SK-N-MC (cell line): ENCODE measurements around the gene APMAP.

ENCODE experiments used
- DNase-seq: peaks from one replicate; pipeline ENCODE4 v3.0.0-alpha.2; 2011; ENCODE audit warnings: low read depth, low spot score
- H3K27ac ChIP-seq: fragments of 200-600 bp; sonication (generic); 2 replicates; pipeline ENCODE4 v1.5.1; 2016; ENCODE audit warnings: mixed run types
- H3K36me3 ChIP-seq: fragments of 200-600 bp; sonication (generic); 2 replicates; pipeline ENCODE4 v1.6.1; 2017; ENCODE audit warnings: antibody characterized with exemption, low read length, mixed read lengths; ENCODE audit not compliant: insufficient read depth
- H3K4me3 ChIP-seq: fragments of 200-600 bp; sonication (generic); 2 replicates; pipeline ENCODE4 v1.5.1; 2016
- H3K9ac ChIP-seq: fragments of 200-600 bp; sonication (generic); 2 replicates; pipeline ENCODE4 v1.8.0; 2017; ENCODE audit warnings: mixed run types, mixed read lengths; ENCODE audit not compliant: insufficient read length
- H3K9me3 ChIP-seq: fragments of 200-600 bp; sonication (generic); 2 replicates; pipeline ENCODE4 v1.6.1; 2017; ENCODE audit warnings: low read depth, mild to moderate bottlenecking, antibody characterized with exemption, low read length, moderate library complexity, mixed read lengths
- EZH2 ChIP-seq: fragments of 200-600 bp; sonication (generic); IDR thresholded peaks from one replicate; pipeline ENCODE4 v1.6.1; 2017; ENCODE audit warnings: antibody characterized with exemption
- FOXP2 ChIP-seq: optimal IDR thresholded peaks from 2 replicates; pipeline ENCODE3; 2011; ENCODE audit warnings: mild to moderate bottlenecking, moderate library complexity; ENCODE audit not compliant: insufficient read depth; ENCODE audit errors: extremely low read length, control extremely low read depth
- POLR2AphosphoS5 ChIP-seq: IDR thresholded peaks from 2 replicates; pipeline ENCODE4 v1.6.1; 2012; ENCODE audit warnings: mild to moderate bottlenecking, low read depth, low read length, borderline replicate concordance

APMAP gene

GRCh38 chr20:24964506-24964840, 28.1 kb downstream of the APMAP start:
- no peak overlapping the region for H3K9ac ChIP-seq
- no peak for DNase-seq
- H3K36me3 ChIP-seq: no peaks in the 10 kb centered on the region; the same call in 1 of the 2 replicates
- H3K9me3 ChIP-seq: no peaks in the 10 kb centered on the region
- H3K27ac ChIP-seq: no peak overlapping the region
- H3K4me3 ChIP-seq: no peak overlapping the region
- TF ChIP-seq POLR2AphosphoS5: no peak
- TF ChIP-seq EZH2: no peak
- no peak for TF ChIP-seq FOXP2

DNA sequence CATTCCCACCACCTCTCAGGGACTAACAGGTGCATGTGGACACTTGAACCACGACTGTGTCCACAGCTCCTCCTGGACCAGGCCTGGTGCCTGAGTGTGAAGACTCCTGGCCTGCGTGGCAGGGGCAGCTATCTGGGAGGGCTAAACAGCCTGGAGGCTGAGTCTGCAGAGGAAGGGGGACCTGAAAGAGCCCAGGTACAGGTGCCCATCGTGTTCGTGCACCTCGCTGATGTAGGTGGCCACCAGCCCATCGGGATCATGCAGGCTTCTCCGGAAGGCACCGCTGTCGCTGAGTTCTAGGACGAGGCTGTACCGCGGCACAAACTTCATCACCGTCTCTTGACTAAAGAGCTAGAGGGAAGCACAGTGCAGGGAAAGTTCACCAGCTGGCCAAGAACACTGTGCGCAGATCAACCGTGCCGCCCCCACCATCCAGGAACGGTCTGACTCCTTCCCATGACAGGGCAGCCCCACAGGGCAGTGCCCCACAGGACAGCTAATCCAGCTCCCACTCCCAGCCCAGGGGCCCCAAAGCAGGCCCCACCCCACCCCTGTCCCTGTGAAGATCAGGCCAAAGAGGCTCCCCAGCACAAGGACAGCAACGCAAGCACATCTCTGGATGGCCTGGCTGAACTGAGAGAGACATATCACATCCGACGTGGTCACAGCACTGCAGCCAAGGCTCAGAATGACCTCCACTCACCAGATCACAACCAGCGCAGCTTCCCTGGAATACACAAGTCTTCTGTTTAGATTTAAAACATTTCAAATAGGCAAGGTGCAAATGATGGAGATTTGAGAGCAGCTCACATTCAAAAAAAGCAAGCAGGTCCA, 28.7 kb downstream of the APMAP start:
- TF ChIP-seq EZH2 (no peak), POLR2AphosphoS5 (no peak), FOXP2 (no peak)
- Histone ChIP-seq H3K4me3 (no peak overlapping the region), H3K9me3 (no peaks in the 10 kb centered on the region), H3K36me3 (no peaks in the 10 kb centered on the region; the same call in 1 of the 2 replicates), H3K9ac (no peak overlapping the region), H3K27ac (no peak overlapping the region)
- no peak for DNase-seq

DNA sequence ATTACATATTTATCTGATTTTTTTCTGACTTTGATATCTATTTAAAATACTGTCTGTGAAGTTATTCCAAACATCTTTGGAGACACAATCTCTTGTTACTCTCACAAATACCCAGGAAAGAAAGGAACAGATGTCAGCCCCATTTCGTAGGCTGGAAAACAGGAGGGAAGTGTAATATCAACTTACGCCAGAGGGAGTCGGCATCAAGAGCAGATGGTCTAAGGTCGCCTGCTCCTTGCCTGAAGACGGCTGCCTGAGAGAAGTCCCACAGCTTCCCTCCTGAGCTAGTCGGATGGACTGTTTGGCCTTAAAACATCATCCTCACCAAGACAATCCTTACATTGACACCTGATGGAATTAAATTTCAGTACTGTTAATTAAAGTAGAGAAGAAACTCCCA, 30.0 kb downstream of the APMAP start:
- no peak overlapping the region for H3K9ac ChIP-seq
- H3K9me3 ChIP-seq: no peaks in the 10 kb centered on the region
- no peaks in the 10 kb centered on the region; the same call in 1 of the 2 replicates for H3K36me3 ChIP-seq
- DNase-seq: no peak
- TF ChIP-seq POLR2AphosphoS5 (no peak), FOXP2 (no peak), EZH2 (no peak)
- H3K4me3 ChIP-seq: no peak overlapping the region
- no peak overlapping the region for H3K27ac ChIP-seq

GRCh38 chr20:24962182-24962492, 30.4 kb downstream of the APMAP start:
- H3K4me3 ChIP-seq: no peak overlapping the region
- no peaks in the 10 kb centered on the region for H3K9me3 ChIP-seq
- no peak for TF ChIP-seq EZH2
- TF ChIP-seq POLR2AphosphoS5: no peak
- no peak for TF ChIP-seq FOXP2
- H3K9ac ChIP-seq: no peak overlapping the region
- H3K27ac ChIP-seq: no peak overlapping the region
- no peak for DNase-seq
- H3K36me3 ChIP-seq: no peaks in the 10 kb centered on the region; the same call in 1 of the 2 replicates

- no peaks in the 10 kb centered on the region for H3K9me3 ChIP-seq
- H3K27ac ChIP-seq: no peak overlapping the region
- H3K9ac ChIP-seq: no peak overlapping the region
- no peaks in the 10 kb centered on the region; the same call in 1 of the 2 replicates for H3K36me3 ChIP-seq
- DNase-seq: no peak
- no peak for TF ChIP-seq POLR2AphosphoS5
- TF ChIP-seq FOXP2: no peak
- no peak for TF ChIP-seq EZH2
- H3K4me3 ChIP-seq: no peak overlapping the region
These were observed 31.0 kb downstream of the APMAP start for GRCh38 chr20:24961384-24962181.

DNA sequence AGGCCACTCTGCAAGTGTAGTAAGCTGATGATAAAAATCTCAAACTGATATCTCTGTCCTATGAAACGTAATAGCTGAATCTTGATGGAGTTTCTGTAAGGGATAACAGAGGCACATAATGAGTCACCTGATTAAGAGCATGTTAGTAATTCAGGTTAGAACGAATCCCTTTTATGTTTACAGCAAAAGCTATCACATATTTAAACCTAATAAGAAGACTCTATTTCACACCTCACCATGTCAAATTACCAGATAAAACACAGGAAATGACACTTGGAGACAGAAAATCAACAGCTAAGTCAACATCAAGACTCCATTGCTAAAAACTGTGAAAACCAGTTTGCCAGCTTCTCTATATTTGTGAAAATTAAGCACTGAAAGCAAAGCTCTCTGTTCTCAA, 31.7 kb downstream of the APMAP start:
- no peak overlapping the region for H3K27ac ChIP-seq
- no peak overlapping the region for H3K4me3 ChIP-seq
- H3K9me3 ChIP-seq: no peaks in the 10 kb centered on the region
- no peak for DNase-seq
- H3K9ac ChIP-seq: no peak overlapping the region
- no peaks in the 10 kb centered on the region; the same call in 1 of the 2 replicates for H3K36me3 ChIP-seq
- TF ChIP-seq FOXP2: no peak
- TF ChIP-seq EZH2: no peak
- TF ChIP-seq POLR2AphosphoS5: no peak

GRCh38 chr20:24960302-24960801, 32.2 kb downstream of the APMAP start:
- no peak overlapping the region for H3K27ac ChIP-seq
- no peak overlapping the region for H3K4me3 ChIP-seq
- TF ChIP-seq FOXP2 (no peak), POLR2AphosphoS5 (no peak), EZH2 (no peak)
- H3K9me3 ChIP-seq: no peaks in the 10 kb centered on the region
- no peak overlapping the region for H3K9ac ChIP-seq
- H3K36me3 ChIP-seq: no peaks in the 10 kb centered on the region; the same call in 1 of the 2 replicates
- DNase-seq: no peak

GRCh38 chr20:24959591-24960301, 32.8 kb downstream of the APMAP start:
- no peak for TF ChIP-seq FOXP2
- no peak for TF ChIP-seq POLR2AphosphoS5
- TF ChIP-seq EZH2: no peak
- Histone ChIP-seq H3K9ac (no peak overlapping the region), H3K9me3 (no peaks in the 10 kb centered on the region), H3K27ac (no peak overlapping the region), H3K36me3 (no peaks in the 10 kb centered on the region; the same call in 1 of the 2 replicates), H3K4me3 (no peak overlapping the region)
- DNase-seq: no peak
